HG03565 (cell line): ENCODE measurements around the gene ADIG.

Experiments used
- ATAC-seq: cut with Tn5 transposase; IDR thresholded peaks from one replicate; pipeline ENCODE4 v1.9.1; 2021; ENCODE audit warnings: mild to moderate bottlenecking, moderate library complexity; ENCODE audit not compliant: unreplicated experiment

The ADIG gene

DNA sequence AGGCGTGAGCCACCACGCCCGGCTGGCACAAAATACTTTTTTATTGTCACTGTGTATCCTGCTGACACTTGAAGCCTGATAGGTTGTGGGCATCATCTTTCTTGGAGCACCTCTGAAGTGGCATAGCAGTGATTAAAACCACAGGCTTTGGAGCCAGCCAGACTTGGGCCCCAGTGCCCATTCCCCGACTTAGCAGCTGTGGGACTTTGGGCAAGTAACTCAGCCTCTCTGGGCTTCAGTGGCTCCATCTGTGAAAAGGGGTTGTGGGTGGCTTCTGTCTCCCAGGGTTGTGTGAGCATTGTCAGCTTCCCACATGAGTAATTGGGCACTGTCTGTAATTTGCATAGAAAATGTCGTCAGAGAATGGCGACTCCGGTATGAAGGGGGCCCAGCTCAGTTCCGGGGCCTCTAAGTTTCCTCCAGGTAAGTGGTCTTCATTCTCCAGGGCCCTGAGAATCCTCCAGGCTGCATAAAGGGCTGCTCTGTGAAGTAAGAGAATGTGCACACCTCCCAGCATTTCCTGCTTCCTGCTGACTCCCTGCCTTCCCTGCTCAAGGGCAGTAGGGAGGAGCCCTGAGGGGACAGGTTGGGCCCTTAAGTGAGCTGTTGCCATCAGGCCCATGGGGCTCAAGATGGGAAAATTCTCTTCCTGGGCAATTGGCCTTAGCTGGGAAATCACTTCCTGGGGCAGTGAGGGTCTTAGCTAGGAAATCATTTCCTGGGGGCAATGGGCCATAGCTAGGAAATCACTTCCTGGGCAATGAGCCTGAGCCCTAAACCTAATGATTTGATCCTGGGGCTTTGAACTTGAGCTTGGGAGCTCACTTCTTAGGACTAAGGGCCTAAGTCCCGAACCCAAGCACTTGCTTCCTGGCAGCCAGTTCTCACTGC lies 47.8 kb downstream of the ADIG start:
- ATAC-seq, result no peak

DNA sequence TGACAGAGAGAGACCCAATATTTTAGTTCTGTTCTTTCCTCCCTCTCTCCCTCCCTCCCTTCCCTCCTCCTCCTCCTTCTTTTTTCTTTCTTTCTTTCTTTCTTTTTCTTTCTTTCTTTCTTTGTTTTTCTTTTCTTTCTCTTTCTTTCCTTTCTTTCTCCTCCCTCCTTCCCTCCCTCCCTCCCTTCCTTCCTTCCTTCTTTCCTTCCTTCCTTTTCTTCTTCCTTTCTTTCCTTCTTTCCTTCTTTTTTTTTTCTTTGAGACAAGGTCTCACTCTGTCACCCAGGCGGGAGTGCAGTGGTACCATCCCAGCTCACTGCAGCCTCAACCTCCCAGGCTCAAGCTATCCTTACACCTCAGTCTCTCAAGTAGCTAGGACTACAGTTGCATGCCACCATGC lies 49.0 kb downstream of the ADIG start:
- ATAC-seq, result no peak

GRCh38 chr20:38630727-38631126 lies 49.7 kb downstream of the ADIG start:
- ATAC-seq, result no peak

- no peak for ATAC-seq
Observed at GRCh38 chr20:38631155-38632022, 50.4 kb downstream of the ADIG start.

- ATAC-seq, result no peak
Observed at GRCh38 chr20:38633577-38634093, 52.6 kb downstream of the ADIG start.

DNA sequence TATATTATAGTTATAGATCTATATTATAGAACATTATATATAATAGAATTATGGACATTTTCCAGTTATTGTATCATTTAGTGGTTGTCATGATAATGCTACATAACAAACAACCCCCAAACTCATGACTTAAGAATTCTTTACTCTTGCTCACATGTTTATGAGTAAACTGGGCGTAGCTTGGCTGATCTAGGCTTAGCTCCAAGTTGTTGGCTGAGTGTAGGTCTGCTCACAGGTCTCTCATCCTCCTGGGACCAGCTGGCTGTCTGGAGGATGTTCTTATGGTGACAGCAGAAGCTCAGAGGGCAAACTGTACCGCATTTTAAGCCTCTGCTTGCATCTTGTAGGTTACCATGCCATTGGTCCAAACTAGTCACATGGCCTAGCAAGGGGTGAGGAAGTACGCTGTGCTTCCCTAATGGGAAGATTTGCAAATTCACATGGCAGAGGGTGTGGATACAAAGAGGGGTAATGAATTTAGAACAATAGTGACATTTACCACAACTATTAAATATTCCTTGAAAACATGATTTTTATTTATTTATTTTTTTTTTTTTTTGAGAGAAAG lies 54.8 kb downstream of the ADIG start:
- ATAC-seq, result no peak
